GM18907 (cell line): ENCODE data around the gene PLCL2.
"Not testable (repeated sequence)": the region's sequence is repeated elsewhere in the genome, so short reads cannot be mapped to it uniquely, and the experiment has no call there.

Experiments
- ATAC-seq: cut with Tn5 transposase; IDR thresholded peaks from one replicate; pipeline ENCODE4 v1.9.1; 2021; ENCODE audit warnings: mild to moderate bottlenecking, moderate library complexity; ENCODE audit not compliant: unreplicated experiment

Gene PLCL2

DNA sequence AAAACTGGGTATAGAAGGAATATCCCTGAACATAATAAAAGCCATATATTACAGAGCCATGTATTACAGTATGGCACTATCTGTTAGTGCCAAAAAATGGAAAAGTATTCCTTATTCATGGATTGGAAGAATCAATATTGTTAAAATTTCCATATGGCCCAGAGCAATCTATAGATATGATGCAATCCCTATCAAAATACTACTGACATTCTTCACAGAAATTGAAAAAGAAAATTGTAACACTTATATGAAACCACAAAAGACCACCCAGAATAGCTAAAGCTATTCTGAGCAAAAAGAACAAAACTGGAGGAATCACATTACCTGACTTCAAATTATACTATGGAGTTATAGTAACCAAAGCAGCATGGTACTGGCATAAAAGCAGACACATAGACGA is 218.8 kb downstream of the PLCL2 start:
- ATAC-seq, result no peak

GRCh38 chr3:17106801-17107200 is 222.0 kb downstream of the PLCL2 start:
- ATAC-seq, result not testable (repeated sequence)

GRCh38 chr3:17110660-17111396 is 226.1 kb downstream of the PLCL2 start:
- no peak for ATAC-seq

DNA sequence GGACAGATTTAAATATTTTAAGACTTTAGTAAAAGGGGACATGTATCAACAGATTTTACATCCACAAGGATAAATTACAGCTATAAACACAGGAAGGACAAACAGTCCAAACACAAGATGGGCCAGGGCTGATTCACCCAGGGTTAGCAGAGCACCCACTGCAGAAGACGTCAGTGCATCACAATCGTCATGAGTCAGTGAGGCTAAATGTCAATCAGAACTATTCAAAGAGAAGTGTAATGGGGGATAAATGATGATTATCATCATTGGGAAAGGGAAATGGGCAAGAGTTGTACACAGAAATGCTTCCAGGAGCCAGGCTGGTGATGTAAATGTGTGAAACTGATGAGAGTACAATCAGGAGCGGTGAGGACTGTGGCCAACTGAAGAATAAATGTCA is 226.8 kb downstream of the PLCL2 start:
- no peak for ATAC-seq

GRCh38 chr3:17115186-17115585 is 230.4 kb downstream of the PLCL2 start:
- no peak for ATAC-seq

DNA sequence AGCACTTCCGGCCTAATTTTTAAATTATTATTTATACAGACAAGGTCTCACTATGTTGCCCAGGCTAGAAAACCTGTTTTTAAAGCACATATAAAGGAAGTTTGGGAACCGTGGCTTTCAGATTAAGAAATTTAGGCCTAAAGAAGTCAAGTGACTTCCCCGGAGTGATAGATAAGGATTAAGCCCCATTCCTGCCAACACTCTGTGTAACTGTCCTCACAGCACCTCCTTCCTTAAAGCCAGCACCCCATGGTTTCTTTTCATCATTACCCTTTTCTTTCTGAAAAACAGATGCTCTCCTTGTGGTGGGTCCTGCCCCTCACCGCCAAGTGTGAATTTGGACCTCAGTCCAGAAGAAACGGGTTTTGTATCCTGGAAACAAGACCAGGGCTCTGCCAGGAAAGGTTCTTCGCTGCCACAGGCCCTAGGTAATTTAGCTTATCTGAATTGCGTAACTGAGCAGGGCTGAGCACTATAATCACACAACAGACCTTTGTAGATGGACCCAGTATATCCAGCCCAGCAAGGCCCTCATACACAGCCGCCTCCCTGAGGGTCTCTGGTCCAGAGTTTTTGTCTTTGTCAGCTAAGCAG is 231.3 kb downstream of the PLCL2 start:
- ATAC-seq, result no peak

DNA sequence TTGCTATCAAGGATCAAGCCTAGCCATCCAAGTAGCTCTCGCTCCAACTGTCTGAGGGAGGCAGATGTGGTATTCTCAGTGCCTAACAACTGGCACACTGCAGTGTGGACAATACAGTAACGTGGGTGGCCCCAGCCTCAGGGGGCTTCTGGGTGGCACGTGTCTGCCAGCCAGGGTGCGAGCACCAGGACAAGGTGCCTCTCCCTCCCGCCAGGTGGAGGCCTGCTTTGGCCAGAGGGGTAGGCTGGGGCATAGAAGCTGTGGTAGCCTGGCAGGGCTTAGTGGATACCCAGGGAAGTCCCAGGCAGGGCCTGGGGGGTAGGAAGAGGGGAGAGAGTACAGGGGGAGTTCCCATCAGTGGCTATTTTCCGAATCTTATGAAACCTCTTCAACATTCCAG is 234.0 kb downstream of the PLCL2 start:
- no peak for ATAC-seq

DNA sequence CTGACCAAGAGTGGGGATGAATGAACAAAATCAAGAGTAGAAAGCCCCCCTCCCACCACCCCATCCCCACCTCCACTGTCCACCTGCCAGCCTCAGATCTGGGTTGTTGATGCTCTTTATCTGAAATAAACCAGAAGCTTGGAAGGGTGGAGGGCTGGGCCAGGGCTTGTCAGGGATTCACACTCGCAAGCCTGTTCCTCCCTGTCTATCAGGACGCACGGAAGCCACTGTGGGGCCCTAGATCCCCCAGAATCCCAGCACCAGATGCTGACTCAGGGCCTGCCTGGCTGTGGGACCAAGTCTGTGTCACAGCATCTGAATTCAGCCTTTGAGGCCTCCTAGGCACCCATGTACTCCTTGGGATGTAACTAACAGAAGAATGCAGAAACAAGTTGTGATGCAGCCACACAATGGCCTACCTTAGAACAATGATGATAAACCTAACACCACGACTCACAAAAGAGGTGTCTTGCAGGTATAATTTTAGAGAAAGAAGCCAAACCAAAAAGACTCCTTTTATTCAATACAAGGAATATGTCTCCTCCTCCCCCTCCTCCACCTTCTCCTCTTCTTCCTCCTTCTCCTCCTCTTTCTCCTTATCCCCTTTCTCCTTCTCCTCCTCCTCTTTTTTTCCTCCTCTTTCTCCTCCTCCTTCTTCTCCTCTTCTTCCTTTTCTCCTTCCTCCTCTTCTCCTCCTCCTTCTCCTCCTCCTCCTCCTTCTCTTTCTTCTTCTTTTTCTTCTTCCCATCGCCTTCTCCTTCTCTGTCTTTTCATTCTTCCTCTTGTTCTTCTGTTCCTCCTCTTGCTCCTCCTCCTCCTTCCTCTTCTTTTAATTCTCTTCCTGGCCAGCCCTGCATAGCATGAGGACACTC is 234.7 kb downstream of the PLCL2 start:
- ATAC-seq, result no peak

- no peak for ATAC-seq
These were observed 235.4 kb downstream of the PLCL2 start for GRCh38 chr3:17120115-17120514.

- no peak for ATAC-seq
These were observed 236.6 kb downstream of the PLCL2 start for GRCh38 chr3:17121336-17121735.

DNA sequence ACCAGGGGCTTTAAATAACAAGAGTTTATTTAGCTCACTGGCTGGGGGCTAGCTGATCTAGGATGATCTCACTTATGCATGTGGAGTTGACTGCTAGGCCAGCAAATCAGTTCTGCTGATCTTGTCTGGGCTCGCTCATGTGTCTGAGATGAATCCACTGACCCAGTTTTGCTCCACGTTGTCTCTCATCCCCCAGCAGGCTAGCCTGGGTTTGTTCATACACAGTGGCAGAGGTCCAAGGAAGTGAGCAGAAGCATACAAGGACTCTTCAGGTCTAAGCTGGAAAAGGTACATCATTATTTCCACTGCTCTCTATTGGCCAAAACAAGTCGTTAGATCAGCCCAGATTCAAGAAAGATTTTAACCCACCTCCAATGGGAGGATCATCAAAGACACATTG is 238.0 kb downstream of the PLCL2 start:
- no peak for ATAC-seq

DNA sequence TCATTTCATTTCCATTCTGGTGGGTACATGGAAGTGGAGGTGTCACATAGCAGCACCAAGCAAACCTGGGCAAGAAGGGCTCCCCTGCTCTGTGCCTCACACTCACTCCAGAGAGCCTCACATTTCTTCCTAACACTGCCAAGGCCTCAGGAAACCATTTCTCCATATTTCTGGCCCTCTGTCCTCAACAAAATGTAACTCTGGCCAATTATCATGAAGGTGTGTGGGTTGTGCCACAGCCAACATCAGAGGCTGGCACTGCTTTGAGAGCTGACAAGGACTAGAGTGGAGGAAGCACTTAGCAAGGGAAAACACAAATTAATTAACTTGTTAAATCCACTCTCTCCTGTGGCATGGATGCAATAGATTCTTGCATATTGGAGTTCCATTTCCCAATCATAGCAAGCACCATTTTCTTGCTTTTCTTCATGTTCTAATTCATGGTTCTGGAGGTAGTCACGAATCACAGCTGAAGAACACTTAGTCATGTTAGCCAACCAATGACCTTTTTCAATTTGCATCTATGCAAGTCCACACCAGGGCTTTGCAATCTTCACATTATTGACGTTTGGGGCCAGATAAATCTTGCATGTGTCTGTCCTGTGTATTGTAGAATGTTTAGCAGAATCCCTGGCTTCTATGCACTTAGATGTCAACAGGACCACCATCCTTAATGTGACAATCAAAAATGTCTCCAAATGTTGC is 241.1 kb downstream of the PLCL2 start:
- no peak for ATAC-seq

- not testable (repeated sequence) for ATAC-seq
These were observed 243.9 kb downstream of the PLCL2 start for GRCh38 chr3:17128671-17129070.

DNA sequence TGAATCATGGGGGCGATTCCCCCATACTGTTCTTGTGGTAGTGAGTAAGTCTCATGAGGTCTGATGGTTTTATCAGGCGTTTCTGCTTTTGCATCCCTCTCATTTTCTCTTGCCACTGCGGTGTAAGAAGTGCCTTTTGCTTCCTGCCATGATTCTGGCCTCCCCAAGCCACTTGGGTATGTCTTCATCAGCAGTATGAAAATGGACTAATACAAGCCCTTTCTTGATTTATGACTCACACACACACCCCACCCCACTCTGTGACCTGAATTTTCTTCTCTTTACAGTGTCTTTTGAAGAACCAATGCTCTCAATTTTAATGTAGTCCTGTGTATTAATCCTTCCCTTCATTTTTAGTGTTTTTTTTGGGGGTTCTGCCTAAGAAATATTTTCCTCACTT is 244.8 kb downstream of the PLCL2 start:
- ATAC-seq, result no peak

DNA sequence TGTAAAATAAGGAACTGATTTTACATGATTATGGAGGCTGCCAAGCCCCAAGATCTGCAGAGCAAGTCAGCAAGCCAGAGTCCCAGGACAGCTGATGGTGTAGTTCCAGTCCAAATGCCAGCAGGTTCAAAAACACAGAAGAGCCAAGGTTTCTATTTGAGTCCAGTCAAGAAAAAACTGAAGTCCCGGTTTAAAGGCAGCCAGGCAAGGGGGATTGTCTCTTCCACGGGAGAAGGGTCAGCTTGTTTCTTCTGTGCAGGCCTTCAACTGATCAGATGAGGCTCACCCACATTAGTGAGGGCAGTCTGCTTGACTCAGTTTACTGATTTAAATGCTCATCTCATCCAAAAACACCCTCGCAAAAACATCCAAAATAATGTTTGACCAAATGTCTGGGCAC is 246.2 kb downstream of the PLCL2 start:
- no peak for ATAC-seq

GRCh38 chr3:17132286-17133115 is 247.7 kb downstream of the PLCL2 start:
- no peak for ATAC-seq

DNA sequence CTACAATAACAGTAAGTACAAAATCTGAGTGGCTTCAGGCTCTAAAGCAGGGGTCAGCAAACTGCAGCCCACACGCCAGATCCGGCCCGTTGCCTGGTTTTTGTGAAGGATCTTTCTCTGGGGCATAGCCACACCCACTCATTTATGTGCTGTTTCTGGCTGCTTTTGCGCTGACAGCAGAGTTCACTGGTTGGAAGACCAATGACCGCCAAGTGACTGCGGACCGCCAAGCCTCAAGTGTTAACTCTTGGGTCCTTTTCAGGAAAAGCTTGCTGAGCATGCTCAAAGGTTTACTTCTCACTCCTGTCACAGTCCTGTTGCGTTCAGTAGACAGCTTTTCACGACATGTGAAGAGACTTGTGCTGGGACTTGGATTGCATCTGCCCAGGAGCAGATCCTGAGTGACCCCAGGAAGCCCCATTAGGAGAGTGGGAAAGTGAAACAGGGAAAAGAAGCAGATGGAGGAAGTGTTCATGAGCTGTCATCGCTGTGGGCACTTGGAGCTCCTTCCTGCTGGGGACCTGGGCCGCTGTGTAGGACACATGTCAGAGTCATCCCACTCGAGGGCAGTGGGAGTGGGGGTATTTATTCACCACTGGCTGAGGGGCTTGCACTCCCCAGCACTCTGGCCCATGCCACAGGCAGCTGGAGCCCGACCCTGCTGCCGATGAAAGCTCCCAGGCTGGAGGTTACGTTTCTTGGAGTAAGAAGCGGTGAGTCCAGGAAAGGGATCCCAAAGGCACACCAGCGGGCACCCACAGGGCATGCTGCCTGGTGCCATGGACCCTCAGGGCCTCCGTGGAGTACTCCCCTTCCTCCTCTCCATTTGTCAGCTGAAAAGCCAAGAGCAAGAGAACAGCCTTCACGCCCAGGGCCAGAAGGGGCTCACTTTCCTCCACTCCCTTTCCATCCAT is 249.1 kb downstream of the PLCL2 start:
- no peak for ATAC-seq

GRCh38 chr3:17135696-17136095 is 250.9 kb downstream of the PLCL2 start:
- ATAC-seq, result no peak

DNA sequence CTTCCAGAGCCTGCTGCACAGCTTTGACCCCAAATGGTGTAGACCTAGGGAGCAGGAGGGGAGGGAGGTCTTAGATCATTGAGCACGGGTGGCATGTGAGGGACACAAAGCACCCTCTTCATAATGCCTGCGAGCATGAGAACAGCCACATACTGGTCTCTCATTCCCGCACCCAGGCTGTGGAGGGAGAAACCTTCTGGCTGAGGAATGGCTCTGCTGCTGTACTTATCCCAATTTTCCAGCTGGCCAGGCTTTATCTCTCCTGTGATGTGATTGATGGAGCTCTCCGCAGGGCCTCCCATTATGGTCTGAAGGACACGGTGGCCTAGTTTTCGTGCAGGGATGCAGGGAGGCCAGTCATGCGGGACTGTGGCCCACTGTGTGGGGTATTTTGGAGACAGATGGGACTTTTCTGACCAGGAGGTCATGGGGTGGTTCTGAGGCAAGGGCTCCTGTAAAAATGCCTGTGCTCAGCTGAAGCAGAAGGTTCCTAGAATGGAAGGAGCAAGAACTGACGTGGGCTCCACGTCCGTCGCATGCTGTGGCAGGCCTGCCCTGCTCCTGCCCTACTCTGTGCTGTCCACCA is 251.5 kb downstream of the PLCL2 start:
- ATAC-seq, result no peak
